ENCODE measurements around the gene RICTOR.

RICTOR gene

DNA sequence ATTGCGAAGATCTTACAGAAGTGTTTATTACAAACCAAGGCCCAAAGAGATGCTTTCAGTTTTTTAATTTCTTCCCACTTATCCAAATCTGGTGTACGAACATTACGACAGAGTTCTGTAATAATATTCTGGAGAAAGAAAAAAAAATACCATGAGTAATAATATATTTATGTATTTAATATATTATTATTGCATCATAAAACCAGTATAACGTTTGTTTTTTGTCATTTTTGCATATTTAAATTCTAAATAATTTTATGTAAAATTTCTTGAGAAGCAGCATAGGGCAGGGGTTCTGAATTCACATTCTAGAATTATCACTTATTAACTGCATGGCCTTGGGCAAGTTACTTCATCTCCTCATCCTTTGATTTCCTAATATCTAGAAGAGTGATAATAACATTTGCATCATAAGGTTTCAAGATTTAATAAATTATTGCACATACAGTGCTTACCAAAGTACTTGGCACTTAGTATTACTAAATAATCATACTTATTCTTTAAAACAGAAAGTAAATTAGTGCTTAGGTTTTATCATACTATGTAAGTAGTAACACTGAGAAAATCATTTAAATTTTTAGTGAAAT is 120.7 kb downstream of the RICTOR start:
- Histone ChIP-seq H3K4me3 (ENCODE audit: low read length) (no peak overlapping the region), H3K27me3 (ENCODE audit: low read depth, low read length) (no peaks in the 10 kb centered on the region), H3K79me2 (ENCODE audit: low read length) (no peaks in the 10 kb centered on the region), H3K9me3 (ENCODE audit: insufficient read depth, low read length) (no peaks in the 10 kb centered on the region), H3K4me1 (ENCODE audit: low read length) (no peaks in the 10 kb centered on the region), H3K9ac (ENCODE audit: low read length) (no peak overlapping the region), H4K20me1 (ENCODE audit: insufficient read depth, low read length) (no peaks in the 10 kb centered on the region), H3K27ac (ENCODE audit: low read length) (no peak overlapping the region), H3K4me2 (ENCODE audit: low read length) (no peak overlapping the region), H2AFZ (ENCODE audit: low read depth, low read length) (no peak overlapping the region), H3K36me3 (replicated peaks; ENCODE audit: low read depth, low read length) (peaks cover 30% of the 10 kb centered on the region)
- no peak for TF ChIP-seq EZH2phosphoT487 (IDR thresholded peaks at IDR 0.05; ENCODE audit: low read depth)
- TF ChIP-seq, protein P1, sequence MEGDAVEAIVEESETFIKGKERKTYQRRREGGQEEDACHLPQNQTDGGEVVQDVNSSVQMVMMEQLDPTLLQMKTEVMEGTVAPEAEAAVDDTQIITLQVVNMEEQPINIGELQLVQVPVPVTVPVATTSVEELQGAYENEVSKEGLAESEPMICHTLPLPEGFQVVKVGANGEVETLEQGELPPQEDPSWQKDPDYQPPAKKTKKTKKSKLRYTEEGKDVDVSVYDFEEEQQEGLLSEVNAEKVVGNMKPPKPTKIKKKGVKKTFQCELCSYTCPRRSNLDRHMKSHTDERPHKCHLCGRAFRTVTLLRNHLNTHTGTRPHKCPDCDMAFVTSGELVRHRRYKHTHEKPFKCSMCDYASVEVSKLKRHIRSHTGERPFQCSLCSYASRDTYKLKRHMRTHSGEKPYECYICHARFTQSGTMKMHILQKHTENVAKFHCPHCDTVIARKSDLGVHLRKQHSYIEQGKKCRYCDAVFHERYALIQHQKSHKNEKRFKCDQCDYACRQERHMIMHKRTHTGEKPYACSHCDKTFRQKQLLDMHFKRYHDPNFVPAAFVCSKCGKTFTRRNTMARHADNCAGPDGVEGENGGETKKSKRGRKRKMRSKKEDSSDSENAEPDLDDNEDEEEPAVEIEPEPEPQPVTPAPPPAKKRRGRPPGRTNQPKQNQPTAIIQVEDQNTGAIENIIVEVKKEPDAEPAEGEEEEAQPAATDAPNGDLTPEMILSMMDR (IDR thresholded peaks at IDR 0.05; ENCODE audit: low read depth, low read length), result no peak

DNA sequence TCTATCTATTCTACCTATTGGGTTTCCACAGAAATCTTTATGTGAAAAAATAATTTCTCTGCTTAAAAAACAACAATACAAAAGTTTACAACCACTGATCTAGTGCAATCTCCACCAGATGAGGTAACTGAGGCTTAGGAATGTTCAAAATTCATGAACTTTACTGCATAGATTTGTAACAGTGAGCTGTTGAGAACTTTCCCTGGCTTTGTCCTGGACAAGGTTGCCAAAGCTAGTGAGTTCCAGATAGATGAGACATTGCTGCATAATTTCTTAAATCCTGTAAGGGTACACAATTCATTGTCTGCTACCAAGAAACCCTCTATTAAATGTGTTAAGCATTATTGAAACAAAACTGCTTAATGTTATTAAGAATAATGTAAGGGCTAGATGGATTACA is 125.7 kb downstream of the RICTOR start:
- Histone ChIP-seq H3K27ac (ENCODE audit: low read length) (no peak overlapping the region), H3K4me1 (ENCODE audit: low read length) (no peaks in the 10 kb centered on the region), H3K9ac (ENCODE audit: low read length) (no peak overlapping the region), H3K36me3 (replicated peaks; ENCODE audit: low read depth, low read length) (peaks cover 19% of the 10 kb centered on the region), H3K79me2 (ENCODE audit: low read length) (no peaks in the 10 kb centered on the region), H3K9me3 (ENCODE audit: insufficient read depth, low read length) (no peaks in the 10 kb centered on the region), H3K4me3 (ENCODE audit: low read length) (no peak overlapping the region), H3K4me2 (ENCODE audit: low read length) (no peak overlapping the region), H2AFZ (ENCODE audit: low read depth, low read length) (no peak overlapping the region), H4K20me1 (ENCODE audit: insufficient read depth, low read length) (no peaks in the 10 kb centered on the region), H3K27me3 (ENCODE audit: low read depth, low read length) (no peaks in the 10 kb centered on the region)
- no peak for TF ChIP-seq EZH2phosphoT487 (IDR thresholded peaks at IDR 0.05; ENCODE audit: low read depth)
- TF ChIP-seq, protein P1 (IDR thresholded peaks at IDR 0.05; ENCODE audit: low read depth, low read length), result no peak

GRCh38 chr5:38944282-38944681 is 129.9 kb downstream of the RICTOR start:
- no peak for TF ChIP-seq EZH2phosphoT487 (IDR thresholded peaks at IDR 0.05; ENCODE audit: low read depth)
- TF ChIP-seq, protein P1 (IDR thresholded peaks at IDR 0.05; ENCODE audit: low read depth, low read length), result no peak
- no peak overlapping the region for H3K4me2 ChIP-seq (ENCODE audit: low read length)
- H3K9ac ChIP-seq (ENCODE audit: low read length), result no peak overlapping the region
- H4K20me1 ChIP-seq (ENCODE audit: insufficient read depth, low read length), result no peaks in the 10 kb centered on the region
- no peaks in the 10 kb centered on the region for H3K4me1 ChIP-seq (ENCODE audit: low read length)
- H3K79me2 ChIP-seq (ENCODE audit: low read length), result no peaks in the 10 kb centered on the region
- H2AFZ ChIP-seq (ENCODE audit: low read depth, low read length), result no peak overlapping the region
- H3K9me3 ChIP-seq (ENCODE audit: insufficient read depth, low read length), result no peaks in the 10 kb centered on the region
- H3K36me3 ChIP-seq (replicated peaks; ENCODE audit: low read depth, low read length), result peaks cover 5% of the 10 kb centered on the region
- H3K4me3 ChIP-seq (ENCODE audit: low read length), result no peak overlapping the region
- no peaks in the 10 kb centered on the region for H3K27me3 ChIP-seq (ENCODE audit: low read depth, low read length)
- no peak overlapping the region for H3K27ac ChIP-seq (ENCODE audit: low read length)

GRCh38 chr5:38941912-38942311 is 132.3 kb downstream of the RICTOR start:
- no peaks in the 10 kb centered on the region for H3K27me3 ChIP-seq (ENCODE audit: low read depth, low read length)
- no peaks in the 10 kb centered on the region for H3K4me1 ChIP-seq (ENCODE audit: low read length)
- no peaks in the 10 kb centered on the region for H3K9me3 ChIP-seq (ENCODE audit: insufficient read depth, low read length)
- no peaks in the 10 kb centered on the region for H4K20me1 ChIP-seq (ENCODE audit: insufficient read depth, low read length)
- H2AFZ ChIP-seq (ENCODE audit: low read depth, low read length), result no peak overlapping the region
- H3K4me2 ChIP-seq (ENCODE audit: low read length), result no peak overlapping the region
- H3K79me2 ChIP-seq (ENCODE audit: low read length), result no peaks in the 10 kb centered on the region
- H3K9ac ChIP-seq (ENCODE audit: low read length), result no peak overlapping the region
- no peaks in the 10 kb centered on the region for H3K36me3 ChIP-seq (replicated peaks; ENCODE audit: low read depth, low read length)
- H3K4me3 ChIP-seq (ENCODE audit: low read length), result no peak overlapping the region
- no peak overlapping the region for H3K27ac ChIP-seq (ENCODE audit: low read length)
- TF ChIP-seq EZH2phosphoT487 (IDR thresholded peaks at IDR 0.05; ENCODE audit: low read depth), result no peak
- TF ChIP-seq, protein P1 (IDR thresholded peaks at IDR 0.05; ENCODE audit: low read depth, low read length), result no peak

Data from OCI-LY3 (cell line).